Stimulated activated CD8-positive, alpha-beta memory T cell treated with anti-CD3 and anti-CD28 coated beads, Interleukin-7, amount 100 ng/mL, for 48 hours (primary cell): ENCODE results near the gene RGS11.

Source experiments
- DNase-seq, 2 donors: peaks; one replicate each; pipeline ENCODE4 v3.0.0-alpha.2; 2020; ENCODE audit warnings: low read depth in 1 of 2; ENCODE audit errors: extremely low read depth in 1 of 2

Gene RGS11

GRCh38 chr16:296806-297510, 21.2 kb upstream of the RGS11 start:
- no peak for DNase-seq

GRCh38 chr16:296276-296675, 20.5 kb upstream of the RGS11 start:
- DNase-seq, result no peak

DNA sequence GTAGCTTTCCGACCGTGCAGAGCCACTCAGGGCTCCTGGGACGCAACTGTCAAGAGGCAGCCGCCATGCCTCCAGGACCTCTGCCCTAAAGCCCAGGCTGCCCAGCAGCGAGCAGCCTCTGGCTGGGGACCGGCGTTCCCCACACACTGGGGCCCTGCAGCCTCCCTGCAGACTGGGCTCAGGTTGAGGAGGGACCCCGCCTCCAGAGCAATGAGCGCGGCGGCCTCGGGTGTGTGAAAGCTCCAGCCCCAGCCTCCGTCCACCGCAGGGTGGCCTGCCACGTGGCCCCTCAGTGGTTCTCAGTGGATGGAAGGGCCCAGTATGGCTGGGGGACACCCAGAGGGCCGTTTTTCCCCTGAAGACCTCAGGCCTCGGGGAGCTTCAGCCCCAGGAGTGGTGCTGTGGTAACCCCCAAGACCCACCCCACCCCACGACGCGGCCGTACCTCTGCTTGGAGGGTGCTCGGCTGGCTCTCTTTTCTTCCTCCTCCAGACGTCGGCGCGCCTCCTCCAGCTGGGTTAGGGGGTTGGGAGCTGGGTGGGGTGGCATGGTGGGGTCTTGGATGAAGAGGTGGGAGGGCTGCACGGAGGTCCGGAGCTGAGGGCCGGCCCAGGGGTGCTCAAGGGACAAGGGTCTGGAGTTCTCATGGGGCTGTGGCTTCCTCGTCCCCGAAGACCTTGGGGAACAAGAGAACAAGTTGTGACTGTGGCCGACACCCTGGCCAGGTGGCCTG, 17.5 kb upstream of the RGS11 start:
- no peak for DNase-seq

DNA sequence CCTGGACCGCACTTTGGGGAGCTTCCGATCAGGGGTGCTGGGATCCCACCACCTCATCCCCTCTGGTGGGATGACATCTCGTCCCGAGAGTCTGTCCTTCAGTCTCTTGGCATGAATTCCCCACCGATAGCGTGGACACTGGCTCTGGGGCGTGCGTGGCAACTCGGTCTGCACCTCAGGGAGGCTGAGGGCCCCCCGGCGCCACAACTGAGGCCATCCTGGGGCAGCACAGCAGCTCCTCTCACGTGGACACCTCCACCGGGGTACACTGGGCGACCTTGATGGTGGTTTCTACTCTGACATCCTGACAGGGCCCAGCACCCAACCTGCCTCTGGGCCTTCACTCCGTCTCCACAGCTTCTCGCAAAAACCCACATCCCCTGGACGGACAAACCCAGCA, 15.8 kb upstream of the RGS11 start:
- no peak for DNase-seq

- no peak for DNase-seq
Observed at GRCh38 chr16:290681-291405, 15.1 kb upstream of the RGS11 start.

DNA sequence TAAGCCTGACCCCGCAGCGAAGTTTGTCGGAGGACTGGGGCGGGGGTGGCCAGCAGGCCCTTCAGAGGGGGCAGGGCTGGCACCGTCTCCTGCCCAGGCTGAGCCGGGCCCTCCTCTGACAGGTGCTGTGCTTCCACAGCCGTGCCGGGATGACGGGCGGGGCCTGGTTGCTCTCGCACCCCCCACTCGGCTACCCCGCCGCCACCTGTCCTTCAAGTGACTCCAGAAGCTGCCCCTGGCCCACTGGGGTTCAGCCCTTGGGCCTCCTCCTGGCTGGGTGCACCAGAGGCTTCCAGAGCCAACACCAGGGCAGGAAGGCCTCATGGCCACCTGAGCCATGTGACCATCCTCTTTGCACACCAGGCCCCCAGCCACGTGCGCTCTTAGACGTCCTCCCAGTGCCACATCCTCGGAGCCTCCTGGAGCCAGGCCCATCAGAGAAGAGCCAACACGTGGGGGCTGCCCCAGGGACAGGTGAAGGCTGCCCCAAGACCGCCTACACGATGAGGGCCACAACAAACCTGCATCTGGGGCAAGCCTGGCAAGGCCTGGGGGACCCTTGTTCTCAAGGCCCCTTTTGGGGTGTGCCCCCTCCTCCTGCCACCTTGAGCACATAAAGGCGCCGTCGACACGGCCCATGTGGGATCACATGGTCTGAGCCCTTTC, 14.4 kb upstream of the RGS11 start:
- DNase-seq, result no peak

- no peak for DNase-seq
Observed at GRCh38 chr16:289395-289997, 13.8 kb upstream of the RGS11 start.

DNA sequence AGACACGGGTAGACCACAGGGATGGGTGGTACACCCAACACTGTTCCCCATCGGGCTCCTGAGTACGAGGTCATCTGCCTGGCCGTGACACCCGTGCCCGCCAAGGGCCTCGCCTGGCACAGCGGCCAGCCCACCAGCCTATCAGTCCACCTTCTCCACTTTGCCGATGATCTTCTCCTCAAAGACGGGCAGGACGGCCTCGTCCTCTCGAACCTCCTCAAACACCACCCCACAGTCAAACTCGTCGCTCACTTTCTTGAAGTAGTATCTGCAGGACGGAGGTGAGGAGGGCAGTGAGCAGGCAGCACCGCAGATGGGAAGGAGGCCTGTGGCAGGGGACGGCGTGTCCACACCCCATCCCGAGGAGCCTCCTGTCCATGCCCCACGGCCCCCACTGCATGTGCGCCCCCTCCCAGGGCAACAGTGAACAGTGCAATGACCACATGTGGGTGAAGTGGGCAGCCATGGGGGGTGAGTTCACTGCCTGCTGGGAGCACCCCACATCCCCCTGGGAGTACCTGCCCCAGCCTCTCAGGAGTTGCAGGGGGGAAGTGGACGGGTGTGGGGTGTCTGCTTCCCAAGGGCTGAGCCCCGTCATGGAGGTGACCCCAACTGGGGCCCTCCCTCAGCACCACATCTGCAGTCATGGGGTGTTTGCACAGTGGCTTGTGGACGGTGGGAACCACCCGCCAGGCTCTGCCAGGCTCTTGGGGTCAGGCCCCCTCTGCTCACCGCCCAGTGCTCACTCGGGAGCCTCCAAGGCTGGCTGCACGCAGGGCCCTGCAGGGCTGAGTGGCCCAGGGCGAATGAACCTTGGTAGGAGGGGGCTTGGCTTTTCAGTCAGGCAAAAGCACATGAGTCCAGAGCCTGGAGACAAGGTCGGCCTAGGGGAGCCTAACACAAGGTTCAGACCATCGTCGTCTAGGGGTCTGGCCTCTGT, 12.5 kb upstream of the RGS11 start:
- DNase-seq, result no peak

DNA sequence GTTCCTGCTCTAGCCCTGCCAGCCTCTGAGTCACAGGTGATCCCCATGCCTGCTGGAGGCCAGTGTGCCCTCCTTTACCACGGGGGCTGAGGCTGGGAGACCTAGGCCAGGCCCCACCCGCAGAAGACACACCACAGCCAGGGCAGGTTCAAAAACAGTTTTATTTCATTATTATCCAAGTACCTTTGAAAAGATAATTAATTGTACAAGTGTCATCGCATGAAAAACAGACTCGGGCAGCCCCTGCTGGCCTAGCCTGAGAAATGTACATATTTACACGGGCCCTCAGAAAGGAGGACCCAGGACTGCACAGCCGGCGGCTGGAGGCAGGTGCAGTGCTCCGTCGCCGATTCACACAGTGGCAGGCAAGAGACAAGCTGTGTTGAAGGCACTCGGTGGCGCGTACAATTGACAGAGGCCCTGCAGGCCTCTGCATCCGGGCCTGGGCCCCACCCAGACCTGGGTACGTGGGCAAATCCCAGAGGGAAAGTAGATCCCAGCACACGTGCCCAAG, 11.6 kb upstream of the RGS11 start:
- DNase-seq, result no peak

GRCh38 chr16:286491-287297, 10.9 kb upstream of the RGS11 start:
- DNase-seq, result no peak

DNA sequence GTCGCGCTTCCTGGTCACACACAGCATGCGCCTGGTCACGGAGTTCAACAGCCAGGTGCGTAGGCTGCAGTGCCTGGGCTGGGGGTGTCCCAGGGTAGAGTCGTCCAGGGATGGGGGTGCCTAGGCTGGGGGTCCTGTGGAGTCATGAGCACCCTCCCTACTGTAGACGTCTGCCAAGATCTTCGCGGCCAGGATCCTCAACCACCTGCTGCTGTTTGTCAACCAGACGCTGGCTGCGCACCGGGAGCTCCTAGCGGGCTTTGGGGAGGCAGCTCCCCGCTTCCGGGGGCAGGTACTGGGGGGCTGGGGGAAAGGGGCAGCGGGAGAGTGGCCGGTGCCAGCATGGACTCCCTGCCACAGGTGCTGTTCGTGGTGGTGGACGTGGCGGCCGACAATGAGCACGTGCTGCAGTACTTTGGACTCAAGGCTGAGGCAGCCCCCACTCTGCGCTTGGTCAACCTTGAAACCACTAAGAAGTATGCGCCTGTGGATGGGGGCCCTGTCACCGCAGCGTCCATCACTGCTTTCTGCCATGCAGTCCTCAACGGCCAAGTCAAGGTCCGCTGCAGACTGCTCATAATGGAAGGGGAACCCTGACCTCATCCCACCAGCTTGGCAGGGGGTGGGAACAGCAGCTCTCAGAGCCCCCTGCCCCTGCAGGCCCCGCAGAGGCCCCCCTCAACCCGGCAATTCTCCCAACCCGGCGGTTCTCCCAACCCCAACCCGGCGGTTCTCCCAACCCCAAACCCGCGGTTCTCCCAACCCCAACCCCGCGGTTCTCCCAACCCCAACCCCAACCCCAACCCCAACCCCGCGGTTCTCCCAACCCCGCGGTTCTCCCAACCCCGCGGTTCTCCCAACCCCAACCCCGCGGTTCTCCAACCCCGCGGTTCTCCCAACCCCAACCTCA, 9.7 kb upstream of the RGS11 start:
- DNase-seq, result no peak

DNA sequence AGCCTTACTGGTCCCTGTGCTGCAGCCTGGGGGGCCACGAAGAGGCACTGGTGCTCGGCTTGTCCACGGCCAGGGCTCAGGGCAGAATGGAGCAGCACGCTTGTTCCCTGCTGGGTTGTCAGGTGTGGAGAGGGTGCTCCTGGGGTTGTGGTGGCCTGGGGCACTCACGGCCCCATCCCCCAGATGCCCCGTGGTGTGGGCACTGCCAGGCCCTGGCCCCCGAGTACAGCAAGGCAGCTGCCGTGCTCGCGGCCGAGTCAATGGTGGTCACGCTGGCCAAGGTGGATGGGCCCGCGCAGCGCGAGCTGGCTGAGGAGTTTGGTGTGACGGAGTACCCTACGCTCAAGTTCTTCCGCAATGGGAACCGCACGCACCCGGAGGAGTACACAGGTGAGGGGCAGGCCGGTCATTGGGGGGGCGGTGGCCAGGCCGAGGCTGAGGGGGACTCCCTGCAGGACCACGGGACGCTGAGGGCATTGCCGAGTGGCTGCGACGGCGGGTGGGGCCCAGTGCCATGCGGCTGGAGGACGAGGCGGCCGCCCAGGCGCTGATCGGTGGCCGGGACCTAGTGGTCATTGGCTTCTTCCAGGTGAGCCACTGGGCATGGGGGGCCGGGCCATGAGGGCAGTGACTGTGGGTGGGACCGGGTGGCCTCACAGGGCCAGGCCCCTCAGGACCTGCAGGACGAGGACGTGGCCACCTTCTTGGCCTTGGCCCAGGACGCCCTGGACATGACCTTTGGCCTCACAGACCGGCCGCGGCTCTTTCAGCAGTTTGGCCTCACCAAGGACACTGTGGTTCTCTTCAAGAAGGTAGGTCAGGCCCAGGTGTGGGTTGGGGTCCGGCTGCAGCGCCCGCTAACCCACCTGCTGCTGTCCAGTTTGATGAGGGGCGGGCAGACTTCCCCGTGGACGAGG, 8.7 kb upstream of the RGS11 start:
- DNase-seq, result no peak

DNA sequence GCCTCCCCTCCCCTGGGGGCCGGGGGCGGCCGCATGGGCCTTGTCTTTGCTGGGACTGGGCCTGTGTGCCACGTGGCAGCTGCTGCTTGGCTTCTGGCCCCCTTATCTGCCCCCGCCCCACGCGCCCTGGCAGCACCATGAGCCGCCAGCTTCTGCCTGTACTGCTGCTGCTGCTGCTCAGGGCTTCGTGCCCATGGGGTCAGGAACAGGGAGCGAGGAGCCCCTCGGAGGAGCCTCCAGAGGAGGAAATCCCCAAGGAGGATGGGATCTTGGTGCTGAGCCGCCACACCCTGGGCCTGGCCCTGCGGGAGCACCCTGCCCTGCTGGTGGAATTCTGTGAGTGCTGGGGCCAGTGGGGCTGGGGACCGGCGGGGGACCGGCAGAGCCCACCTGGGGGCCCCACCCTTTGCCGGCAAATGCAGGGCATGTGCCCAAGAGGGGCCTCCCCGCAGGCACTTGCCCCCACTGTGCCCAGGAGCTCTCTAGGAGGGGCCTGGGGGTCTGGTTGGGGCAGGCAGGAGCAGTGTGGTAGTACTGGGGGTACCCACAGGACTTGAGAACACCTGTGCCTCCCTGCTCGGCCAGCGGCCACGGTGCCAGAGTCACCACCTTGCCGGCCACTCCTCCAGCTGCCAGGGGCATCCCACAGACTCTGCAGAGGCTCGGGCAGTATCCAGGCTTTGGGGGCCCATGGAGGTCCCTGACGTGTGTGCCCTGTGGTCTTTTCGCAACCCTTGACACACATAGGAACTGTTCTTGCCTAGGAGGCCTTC, 7.5 kb upstream of the RGS11 start, which contains the start of gene PDIA2:
PDIA2 (plus strand) TSS at position 132 of the 773 bp plus-strand sequence; CDS start at position 138, 6 bp downstream.
- DNase-seq, result no peak

GRCh38 chr16:282491-282890, 6.7 kb upstream of the RGS11 start:
- DNase-seq, result no peak

DNA sequence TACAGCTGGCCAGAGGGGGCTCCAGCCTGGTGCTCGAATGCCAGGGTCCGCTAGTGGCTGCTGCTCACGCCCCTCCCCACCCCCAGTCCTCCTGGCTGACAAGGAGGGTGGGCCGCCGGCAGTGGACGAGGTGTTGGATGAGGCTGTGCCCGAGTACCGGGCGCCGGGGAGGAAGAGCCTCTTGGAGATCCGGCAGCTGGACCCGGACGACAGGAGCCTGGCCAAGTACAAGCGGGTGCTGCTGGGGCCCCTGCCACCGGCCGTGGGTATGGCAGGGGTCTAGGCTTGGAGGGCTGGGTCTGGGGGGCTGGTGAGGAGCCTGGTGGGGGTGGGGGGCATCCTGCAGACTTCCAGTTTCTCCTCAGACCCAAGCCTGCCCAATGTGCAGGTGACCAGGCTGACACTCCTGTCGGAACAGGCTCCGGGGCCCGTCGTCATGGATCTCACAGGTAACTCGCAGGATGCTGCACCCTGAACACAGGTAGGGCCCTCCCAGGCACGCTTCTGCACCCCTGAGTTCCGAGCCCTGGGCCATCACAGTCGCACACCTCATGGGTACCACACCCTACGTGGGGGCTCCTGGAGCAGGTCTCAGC, 6.0 kb upstream of the RGS11 start:
- no peak for DNase-seq
